ENCODE data around the gene TWNK.

TWNK gene

GRCh38 chr10:100997360-100998182, 10.2 kb downstream of the TWNK start:
- peak; percentile 80 to 95 (median 88) for DNase-seq

GRCh38 chr10:100998183-100998990, 11.0 kb downstream of the TWNK start:
- DNase-seq, result peak; percentile 59 to 81 (median 64)

- DNase-seq, result peak; percentile 76 to 92 (median 83)
Measured at GRCh38 chr10:100998991-100999741, 11.8 kb downstream of the TWNK start.

- no peak for DNase-seq
Measured at GRCh38 chr10:100999742-101000126, 12.4 kb downstream of the TWNK start, which contains the start of gene LZTS2. LZTS2 (plus strand) TSS chr10:100999808; CDS start chr10:101002539, 2,731 bp downstream.

- peak in 2 of 3 donors; percentile 14 to 39 for DNase-seq
Measured at GRCh38 chr10:101000127-101000914, 13.0 kb downstream of the TWNK start.

- DNase-seq, result peak; percentile 69 to 87 (median 84)
Measured at GRCh38 chr10:101000915-101001658, 13.7 kb downstream of the TWNK start.

GRCh38 chr10:101001659-101002035, 14.3 kb downstream of the TWNK start:
- no peak for DNase-seq

GRCh38 chr10:101002456-101002855, 15.1 kb downstream of the TWNK start:
- no peak for DNase-seq

GRCh38 chr10:101003639-101004206, 16.4 kb downstream of the TWNK start:
- DNase-seq, result no peak

GRCh38 chr10:101005361-101005760, 18.0 kb downstream of the TWNK start:
- no peak for DNase-seq

- DNase-seq, result no peak
Measured at GRCh38 chr10:101005869-101006567, 18.7 kb downstream of the TWNK start.

GRCh38 chr10:101006593-101007098, 19.3 kb downstream of the TWNK start:
- no peak for DNase-seq

- DNase-seq, result no peak
Measured at GRCh38 chr10:101007099-101007711, 19.9 kb downstream of the TWNK start.

GRCh38 chr10:101007915-101008822, 20.8 kb downstream of the TWNK start:
- no peak for DNase-seq

- no peak for DNase-seq
Measured at GRCh38 chr10:101008823-101009423, 21.6 kb downstream of the TWNK start.

- DNase-seq, result no peak
Measured at GRCh38 chr10:101010329-101010728, 23.0 kb downstream of the TWNK start.

GRCh38 chr10:101011517-101012423, 24.4 kb downstream of the TWNK start:
- peak in 2 of 3 donors; percentile 32 to 34 for DNase-seq
